ENCODE results near the gene TOGARAM2. TPM values are rescaled to one million over a fixed set of nuclear protein-coding genes. Genes with fewer than 3 reads are reported as not detected.

TOGARAM2 gene
- total RNA-seq, 1 experiment from 2014 or later, result 0.75 TPM

DNA sequence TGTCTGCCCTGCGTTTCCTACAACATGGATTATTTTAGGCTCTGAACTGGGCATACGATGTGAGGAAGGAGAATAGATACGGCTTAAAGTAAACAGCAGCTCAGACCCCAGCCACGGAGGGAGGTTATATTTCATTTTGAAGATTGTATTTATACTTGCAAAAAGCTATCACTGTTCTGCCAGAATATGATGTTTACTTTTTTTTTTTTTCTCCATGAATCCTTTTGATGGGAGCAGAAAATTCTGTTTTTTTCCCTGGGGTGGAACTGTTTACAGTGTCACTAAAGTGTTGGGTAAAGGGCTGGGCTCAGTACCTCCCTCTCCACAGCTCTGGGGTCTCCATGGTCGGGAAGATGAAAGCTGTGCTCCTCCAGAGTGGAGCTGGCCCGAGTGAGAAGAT is 80.1 kb downstream of the TOGARAM2 start:
- no peaks in the 10 kb centered on the region for H3K27me3 ChIP-seq (replicated peaks; ENCODE audit: insufficient read depth, low read depth, low read length, poor library complexity)
- POLR2A ChIA-PET (ENCODE audit: low non-redundant PET), result no interaction called here
- no peak for DNase-seq (ENCODE audit: low spot score)
- H3K4me3 ChIP-seq (ENCODE audit: low read depth, low read length, poor library complexity, severe bottlenecking), result no peak overlapping the region
- intact Hi-C loops (cut with micrococcal nuclease; ENCODE audit: unreplicated experiment), result no loop called here
- H3K36me3 ChIP-seq (ENCODE audit: insufficient read depth, low read length, poor library complexity, severe bottlenecking), result no peaks in the 10 kb centered on the region
- H3K9me3 ChIP-seq (ENCODE audit: low read depth, low read length, poor library complexity, severe bottlenecking), result no peaks in the 10 kb centered on the region
- TF ChIP-seq, protein P1, sequence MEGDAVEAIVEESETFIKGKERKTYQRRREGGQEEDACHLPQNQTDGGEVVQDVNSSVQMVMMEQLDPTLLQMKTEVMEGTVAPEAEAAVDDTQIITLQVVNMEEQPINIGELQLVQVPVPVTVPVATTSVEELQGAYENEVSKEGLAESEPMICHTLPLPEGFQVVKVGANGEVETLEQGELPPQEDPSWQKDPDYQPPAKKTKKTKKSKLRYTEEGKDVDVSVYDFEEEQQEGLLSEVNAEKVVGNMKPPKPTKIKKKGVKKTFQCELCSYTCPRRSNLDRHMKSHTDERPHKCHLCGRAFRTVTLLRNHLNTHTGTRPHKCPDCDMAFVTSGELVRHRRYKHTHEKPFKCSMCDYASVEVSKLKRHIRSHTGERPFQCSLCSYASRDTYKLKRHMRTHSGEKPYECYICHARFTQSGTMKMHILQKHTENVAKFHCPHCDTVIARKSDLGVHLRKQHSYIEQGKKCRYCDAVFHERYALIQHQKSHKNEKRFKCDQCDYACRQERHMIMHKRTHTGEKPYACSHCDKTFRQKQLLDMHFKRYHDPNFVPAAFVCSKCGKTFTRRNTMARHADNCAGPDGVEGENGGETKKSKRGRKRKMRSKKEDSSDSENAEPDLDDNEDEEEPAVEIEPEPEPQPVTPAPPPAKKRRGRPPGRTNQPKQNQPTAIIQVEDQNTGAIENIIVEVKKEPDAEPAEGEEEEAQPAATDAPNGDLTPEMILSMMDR (conservative IDR thresholded peaks at IDR 0.05; ENCODE audit: low read depth, low read length), result no peak
- TF ChIP-seq EZH2 (IDR thresholded peaks at IDR 0.05; ENCODE audit: borderline replicate concordance, low read depth, low read length, poor library complexity, severe bottlenecking), result no peak
- no peak overlapping the region for H3K27ac ChIP-seq (ENCODE audit: low read depth, low read length, poor library complexity, severe bottlenecking)
- CTCF ChIA-PET, result no interaction called here
- no TSS peak for BruUV-seq (replicated peaks)
- H3K4me1 ChIP-seq (ENCODE audit: insufficient read depth, low read length, poor library complexity, severe bottlenecking), result no peaks in the 10 kb centered on the region

GRCh38 chr2:29061616-29062015 is 80.5 kb downstream of the TOGARAM2 start:
- CTCF ChIA-PET, result no interaction called here
- no peaks in the 10 kb centered on the region for H3K9me3 ChIP-seq (ENCODE audit: low read depth, low read length, poor library complexity, severe bottlenecking)
- H3K27me3 ChIP-seq (replicated peaks; ENCODE audit: insufficient read depth, low read depth, low read length, poor library complexity), result no peaks in the 10 kb centered on the region
- H3K4me1 ChIP-seq (ENCODE audit: insufficient read depth, low read length, poor library complexity, severe bottlenecking), result no peaks in the 10 kb centered on the region
- H3K4me3 ChIP-seq (ENCODE audit: low read depth, low read length, poor library complexity, severe bottlenecking), result no peak overlapping the region
- H3K27ac ChIP-seq (ENCODE audit: low read depth, low read length, poor library complexity, severe bottlenecking), result no peak overlapping the region
- POLR2A ChIA-PET (ENCODE audit: low non-redundant PET), result no interaction called here
- no peak for TF ChIP-seq EZH2 (IDR thresholded peaks at IDR 0.05; ENCODE audit: borderline replicate concordance, low read depth, low read length, poor library complexity, severe bottlenecking)
- TF ChIP-seq, protein P1 (conservative IDR thresholded peaks at IDR 0.05; ENCODE audit: low read depth, low read length), result no peak
- H3K36me3 ChIP-seq (ENCODE audit: insufficient read depth, low read length, poor library complexity, severe bottlenecking), result no peaks in the 10 kb centered on the region
- BruUV-seq (replicated peaks), result no TSS peak
- no peak for DNase-seq (ENCODE audit: low spot score)
- intact Hi-C loops (cut with micrococcal nuclease; ENCODE audit: unreplicated experiment), result no loop called here

DNA sequence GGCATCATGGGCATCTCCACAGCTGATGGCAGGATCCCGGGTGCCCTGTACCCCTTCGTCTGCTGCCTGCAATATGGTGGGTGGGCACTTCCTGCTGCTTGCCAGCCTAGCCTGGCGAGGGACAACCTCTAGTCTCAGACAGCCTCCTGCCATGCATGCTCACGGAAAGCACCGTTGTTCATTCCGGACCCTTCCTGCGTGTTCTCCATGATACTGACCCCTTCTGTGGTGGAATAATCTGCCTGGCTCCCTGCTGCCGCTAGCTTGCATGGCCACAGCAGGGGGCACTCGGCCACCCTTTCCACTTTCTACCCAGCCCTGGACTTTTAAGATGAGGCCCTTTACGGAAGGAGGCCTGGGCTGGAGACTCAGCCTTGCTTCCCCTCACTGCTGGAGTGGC is 81.3 kb downstream of the TOGARAM2 start:
- intact Hi-C loops (cut with micrococcal nuclease; ENCODE audit: unreplicated experiment), result no loop called here
- no peak for DNase-seq (ENCODE audit: low spot score)
- Histone ChIP-seq H3K27ac (ENCODE audit: low read depth, low read length, poor library complexity, severe bottlenecking) (no peak overlapping the region), H3K9me3 (ENCODE audit: low read depth, low read length, poor library complexity, severe bottlenecking) (no peaks in the 10 kb centered on the region), H3K27me3 (replicated peaks; ENCODE audit: insufficient read depth, low read depth, low read length, poor library complexity) (no peaks in the 10 kb centered on the region), H3K36me3 (ENCODE audit: insufficient read depth, low read length, poor library complexity, severe bottlenecking) (no peaks in the 10 kb centered on the region), H3K4me3 (ENCODE audit: low read depth, low read length, poor library complexity, severe bottlenecking) (no peak overlapping the region), H3K4me1 (ENCODE audit: insufficient read depth, low read length, poor library complexity, severe bottlenecking) (no peaks in the 10 kb centered on the region)
- no peak for TF ChIP-seq EZH2 (IDR thresholded peaks at IDR 0.05; ENCODE audit: borderline replicate concordance, low read depth, low read length, poor library complexity, severe bottlenecking)
- ChIA-PET POLR2A (ENCODE audit: low non-redundant PET) (no interaction called here), CTCF (no interaction called here)
- BruUV-seq (replicated peaks), result no TSS peak

DNA sequence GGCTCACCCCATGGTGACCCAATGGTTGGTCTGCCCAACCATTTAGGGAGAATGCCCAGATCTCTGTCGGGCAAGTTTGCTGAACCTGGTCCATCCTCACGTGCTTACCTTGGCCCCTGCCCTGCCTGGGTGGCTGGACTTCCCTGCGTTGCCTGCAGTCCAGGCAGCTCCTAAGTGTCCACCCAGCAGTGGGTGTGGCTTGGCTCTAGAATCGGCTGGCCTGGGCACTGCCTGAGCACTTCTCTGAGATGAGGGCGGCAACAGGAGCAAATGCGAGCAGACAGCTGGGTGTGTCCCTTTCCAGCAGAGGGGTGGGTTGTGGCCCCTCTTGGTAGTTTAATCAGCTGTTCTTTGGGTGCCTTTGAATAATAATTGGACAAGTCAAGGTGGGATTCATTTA is 82.0 kb downstream of the TOGARAM2 start:
- POLR2A ChIA-PET (ENCODE audit: low non-redundant PET), result no interaction called here
- TF ChIP-seq, protein P1 (conservative IDR thresholded peaks at IDR 0.05; ENCODE audit: low read depth, low read length), result no peak
- no peak for TF ChIP-seq EZH2 (IDR thresholded peaks at IDR 0.05; ENCODE audit: borderline replicate concordance, low read depth, low read length, poor library complexity, severe bottlenecking)
- Histone ChIP-seq H3K9me3 (ENCODE audit: low read depth, low read length, poor library complexity, severe bottlenecking) (no peaks in the 10 kb centered on the region), H3K4me1 (ENCODE audit: insufficient read depth, low read length, poor library complexity, severe bottlenecking) (no peaks in the 10 kb centered on the region), H3K36me3 (ENCODE audit: insufficient read depth, low read length, poor library complexity, severe bottlenecking) (no peaks in the 10 kb centered on the region), H3K27me3 (replicated peaks; ENCODE audit: insufficient read depth, low read depth, low read length, poor library complexity) (no peaks in the 10 kb centered on the region), H3K4me3 (ENCODE audit: low read depth, low read length, poor library complexity, severe bottlenecking) (no peak overlapping the region), H3K27ac (ENCODE audit: low read depth, low read length, poor library complexity, severe bottlenecking) (no peak overlapping the region)
- no TSS peak for BruUV-seq (replicated peaks)
- intact Hi-C loops (cut with micrococcal nuclease; ENCODE audit: unreplicated experiment), result no loop called here
- DNase-seq (ENCODE audit: low spot score), result no peak
- CTCF ChIA-PET, result no interaction called here

Measured in A673 (cell line).